Measurements from ENCODE around the gene DOK7. TPM values are rescaled to one million over a fixed set of nuclear protein-coding genes. Genes with fewer than 3 reads are reported as not detected.
"Not testable (repeated sequence)": the region's sequence is repeated elsewhere in the genome, so short reads cannot be mapped to it uniquely, and the experiment has no call there.

The DOK7 gene
- total RNA-seq, 6 experiments from 2014 or later: 0.73 to 2.4 (median 1.5) TPM

DNA sequence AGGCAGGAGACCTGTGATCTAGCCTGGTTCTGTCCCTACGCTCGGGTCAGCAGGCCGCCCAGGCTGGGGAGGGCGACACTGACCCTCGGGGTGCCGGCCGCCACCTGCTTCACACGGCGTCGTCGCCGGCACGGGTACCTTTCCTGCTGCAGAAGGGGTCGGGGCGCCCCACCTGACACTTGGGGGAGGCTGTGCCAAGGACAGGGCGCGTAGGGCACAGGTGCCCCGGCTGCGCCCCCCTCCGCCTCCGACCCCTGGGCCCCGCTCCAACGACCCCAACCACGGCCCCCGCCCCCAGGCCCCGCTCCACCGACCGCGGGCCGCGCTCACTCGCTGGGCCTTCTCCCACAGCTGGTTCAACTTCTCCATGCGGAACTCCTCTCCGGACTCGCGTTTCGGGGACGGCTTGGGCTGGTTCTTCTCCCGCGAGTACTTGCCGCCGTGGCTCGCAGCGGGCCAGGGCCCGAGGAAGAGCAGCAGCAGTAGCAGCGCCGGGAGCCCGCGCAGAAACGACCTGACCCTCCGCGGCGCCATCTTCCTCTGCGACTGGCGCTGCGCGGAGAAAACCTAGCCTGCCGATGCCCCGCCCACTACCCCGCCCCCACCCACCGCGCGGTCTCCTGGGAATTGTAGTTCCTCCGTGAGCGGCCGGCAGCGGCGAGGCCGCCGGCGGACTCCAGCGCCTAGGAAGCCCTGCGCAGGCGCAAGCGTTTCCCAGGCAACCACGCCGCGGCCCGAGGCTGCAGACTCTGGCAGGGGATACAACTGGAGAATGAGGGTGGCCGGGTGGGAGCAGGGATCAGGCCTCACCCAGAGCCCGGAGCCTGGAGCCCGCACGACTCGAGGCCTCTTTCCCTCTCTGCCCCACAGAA is 69.0 kb downstream of the DOK7 start, which contains the start of gene LRPAP1:
TSS of gene LRPAP1 (minus strand) at position 544 of the 872 bp plus-strand sequence. CDS start at position 534, 10 bp downstream.
- H3K9me3 ChIP-seq: no peaks in the 10 kb centered on the region
- H3K27me3 ChIP-seq: no peaks in the 10 kb centered on the region
- TF ChIP-seq CTCF (IDR thresholded peaks at IDR 0.05) (no peak), POLR2A (IDR thresholded peaks at IDR 0.05) (peak; percentile 95)
- H3K36me3 ChIP-seq: no peaks in the 10 kb centered on the region
- 0% methylated on average over 11 of the region's 84 CpGs for WGBS (ENCODE audit: insufficient coverage, low coverage, low lambda C conversion rate, missing lambda C conversion rate)
- DNase-seq (peak; percentile 96 to 97 (median 96)), ATAC-seq (peak; percentile 95 to 97 (median 96))
- peak within 1 kb of the TSS in 2 of 3 donors; percentile 39 to 65 for H3K27ac ChIP-seq
- H3K4me3 ChIP-seq: peak within 1 kb of the TSS; percentile 75 to 92 (median 81)
- intact Hi-C loops (cut with DNase I): no loop called here
- H3K4me1 ChIP-seq: peaks cover 0 to 12% (median 0%) of the 10 kb centered on the region in 4 donors

GRCh38 chr4:3532751-3533422 is 69.8 kb downstream of the DOK7 start:
- DNase-seq (no peak), ATAC-seq (peak; percentile 47 to 71 (median 67))
- 29% methylated on average over 13 of the region's 42 CpGs for WGBS (ENCODE audit: insufficient coverage, low coverage, low lambda C conversion rate, missing lambda C conversion rate)
- H3K27me3 ChIP-seq: no peaks in the 10 kb centered on the region
- intact Hi-C loops (cut with DNase I): no loop called here
- no peaks in the 10 kb centered on the region for H3K9me3 ChIP-seq
- TF ChIP-seq CTCF (IDR thresholded peaks at IDR 0.05) (no peak), POLR2A (IDR thresholded peaks at IDR 0.05) (no peak)
- peaks cover 0 to 12% (median 0%) of the 10 kb centered on the region in 4 donors for H3K4me1 ChIP-seq
- peak overlapping the region; percentile 75 to 92 (median 81) for H3K4me3 ChIP-seq
- no peaks in the 10 kb centered on the region for H3K36me3 ChIP-seq
- no peak overlapping the region for H3K27ac ChIP-seq

GRCh38 chr4:3533423-3533820 is 70.3 kb downstream of the DOK7 start:
- no peaks in the 10 kb centered on the region for H3K36me3 ChIP-seq
- no peak overlapping the region for H3K4me3 ChIP-seq
- no peaks in the 10 kb centered on the region for H3K27me3 ChIP-seq
- H3K27ac ChIP-seq: no peak overlapping the region
- TF ChIP-seq CTCF (IDR thresholded peaks at IDR 0.05) (no peak), POLR2A (IDR thresholded peaks at IDR 0.05) (no peak)
- H3K4me1 ChIP-seq: peaks cover 0 to 12% (median 0%) of the 10 kb centered on the region in 4 donors
- 93% methylated on average over 6 of the region's 7 CpGs for WGBS (ENCODE audit: insufficient coverage, low coverage, low lambda C conversion rate, missing lambda C conversion rate)
- intact Hi-C loops (cut with DNase I): no loop called here
- H3K9me3 ChIP-seq: no peaks in the 10 kb centered on the region
- DNase-seq (peak in 1 of 3 donors; percentile 8), ATAC-seq (no peak)

DNA sequence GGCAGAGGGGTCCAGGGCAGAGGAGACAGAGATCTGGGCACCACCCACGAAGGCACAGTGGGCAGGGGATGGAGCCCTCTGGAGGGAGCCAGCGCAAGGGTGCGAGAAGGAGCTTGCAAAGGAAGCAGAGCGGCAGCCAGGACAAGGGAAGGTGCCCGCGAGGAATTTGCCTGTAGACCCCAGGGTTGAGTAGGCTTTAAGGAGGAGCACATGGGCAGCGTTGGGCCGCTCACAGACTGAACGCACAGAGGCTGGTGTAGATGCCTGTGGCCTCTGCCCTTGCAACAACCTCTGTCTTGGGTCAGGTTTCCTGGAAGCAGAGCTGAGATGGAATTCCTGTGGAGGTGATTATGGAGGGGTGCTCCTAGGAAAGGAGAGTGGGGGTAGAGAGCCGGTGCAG is 72.7 kb downstream of the DOK7 start:
- DNase-seq: peak in 2 of 3 donors; percentile 7 to 43
- intact Hi-C loops (cut with DNase I): not testable (repeated sequence)

GRCh38 chr4:3538906-3539305 is 75.8 kb downstream of the DOK7 start:
- ATAC-seq; H3K27ac ChIP-seq; intact Hi-C loops (cut with DNase I); H3K4me3 ChIP-seq; DNase-seq; H3K27me3 ChIP-seq; H3K4me1 ChIP-seq; H3K9me3 ChIP-seq; H3K36me3 ChIP-seq: not testable (repeated sequence)
- no CpG with 5 or more reads among the region's 23 CpGs for WGBS (ENCODE audit: insufficient coverage, low coverage, low lambda C conversion rate, missing lambda C conversion rate)

More for the DNA sequence above, 72.7 kb downstream of the DOK7 start:
- not testable (repeated sequence) for H3K4me1 ChIP-seq, H3K9me3 ChIP-seq, H3K27ac ChIP-seq, H3K4me3 ChIP-seq, H3K27me3 ChIP-seq, ATAC-seq, H3K36me3 ChIP-seq
- 88% methylated on average over 3 of the region's 10 CpGs for whole genome bisulfite sequencing (ENCODE audit: insufficient coverage, low coverage, low lambda C conversion rate, missing lambda C conversion rate)

GRCh38 chr4:3543415-3543814 is 80.3 kb downstream of the DOK7 start:
- H3K9me3 ChIP-seq; H3K36me3 ChIP-seq; intact Hi-C loops (cut with DNase I); ATAC-seq; H3K4me3 ChIP-seq; H3K27ac ChIP-seq; H3K27me3 ChIP-seq; H3K4me1 ChIP-seq: not testable (repeated sequence)
- WGBS (ENCODE audit: insufficient coverage, low coverage, low lambda C conversion rate, missing lambda C conversion rate): 62% methylated on average over 6 of the region's 8 CpGs
- DNase-seq: peak in 1 of 3 donors; percentile 5
